K562 (cell line): ENCODE measurements around the gene SLC31A1. TPM values are rescaled to one million over a fixed set of nuclear protein-coding genes. Genes with fewer than 3 reads are reported as not detected.
A peak's percentile ranks its signal among the peaks of the same experiment; 100 is the strongest.

Source experiments
- ARNT ChIP-seq, 2 experiments: fragments of 450-650 bp; IDR thresholded peaks; 2 replicates each; pipeline ENCODE4 v1.6.1; 2016; ENCODE audit warnings: mild to moderate bottlenecking in 1 of 2
- BCOR ChIP-seq: fragments of 450-650 bp; IDR thresholded peaks from 2 replicates; pipeline ENCODE4 v1.6.1; 2016
- CREB1 ChIP-seq, 2 experiments: sonication (generic) in 1 of 2; formaldehyde crosslinking in 1 of 2; IDR thresholded peaks; 2 replicates each; pipeline versions ENCODE4 v1.6.1 to v1.8.0; 2012 to 2022; ENCODE audit warnings: inconsistent platforms in 1 of 2, mild to moderate bottlenecking in 1 of 2, missing genetic modification reagents in 1 of 2, moderate library complexity in 1 of 2
- CXXC5 ChIP-seq: fragments of 250-450 bp; sonication (Bioruptor Pico); IDR thresholded peaks from 2 replicates; pipeline ENCODE4 v1.8.0; 2022; ENCODE audit warnings: inconsistent platforms, mild to moderate bottlenecking, moderate library complexity
- DIDO1 ChIP-seq: fragments of 450-650 bp; IDR thresholded peaks from 2 replicates; pipeline ENCODE4 v1.6.1; 2016; ENCODE audit warnings: low read depth, missing biosample characterization, missing genetic modification characterization
- E2F3 ChIP-seq: fragments of 250-450 bp; sonication (Bioruptor Pico); IDR thresholded peaks from 2 replicates; pipeline ENCODE4 v1.4.0; 2020; ENCODE audit warnings: mild to moderate bottlenecking
- FIP1L1 ChIP-seq: fragments of 200-400 bp; formaldehyde crosslinking; IDR thresholded peaks from 2 replicates; pipeline ENCODE4 v1.6.1; 2018; ENCODE audit warnings: mild to moderate bottlenecking, low read depth, low read length; ENCODE audit not compliant: poor library complexity, severe bottlenecking
- FOXJ3 ChIP-seq: sonication (generic); formaldehyde crosslinking; IDR thresholded peaks from 2 replicates; pipeline ENCODE4 v1.4.0; 2020; ENCODE audit warnings: mild to moderate bottlenecking, missing genetic modification reagents
- KDM5B ChIP-seq: fragments of 200-600 bp; sonication (generic); IDR thresholded peaks from 2 replicates; pipeline ENCODE4 v1.6.1; 2012; ENCODE audit warnings: low read depth, mild to moderate bottlenecking, moderate library complexity, low read length, control low read depth, inconsistent platforms; ENCODE audit not compliant: insufficient replicate concordance
- L3MBTL2 ChIP-seq: fragments of 450-650 bp; IDR thresholded peaks from 2 replicates; pipeline ENCODE4 v1.6.1; 2016; ENCODE audit warnings: mild to moderate bottlenecking, moderate library complexity
- MTA2 ChIP-seq: fragments of 450-650 bp; IDR thresholded peaks from 2 replicates; pipeline ENCODE4 v1.6.1; 2016; ENCODE audit warnings: low read depth
- MYBL2 ChIP-seq, 2 experiments: fragments of 450-650 bp in 1 of 2; sonication (generic) in 1 of 2; formaldehyde crosslinking in 1 of 2; IDR thresholded peaks; 2 replicates each; pipeline versions ENCODE4 v1.6.1 to v1.8.1; 2017 to 2022; ENCODE audit warnings: borderline replicate concordance in 1 of 2, inconsistent platforms in 1 of 2, low read depth in 1 of 2, mild to moderate bottlenecking in 1 of 2, missing genetic modification reagents in 1 of 2, moderate library complexity in 1 of 2
- NELFE ChIP-seq: IDR thresholded peaks from 2 replicates; pipeline ENCODE4 v1.6.1; 2011; ENCODE audit warnings: mild to moderate bottlenecking; ENCODE audit not compliant: insufficient read depth, insufficient read length
- NFE2L1 ChIP-seq: fragments of 450-650 bp; IDR thresholded peaks from 2 replicates; pipeline ENCODE4 v1.6.1; 2016; ENCODE audit warnings: missing genetic modification characterization, low read depth, mild to moderate bottlenecking, missing compliant biosample characterization, moderate library complexity, borderline replicate concordance
- POLR2H ChIP-seq: IDR thresholded peaks from 2 replicates; pipeline ENCODE4 v1.6.1; 2016; ENCODE audit warnings: missing genetic modification characterization, low read depth, mild to moderate bottlenecking, control low read depth, missing compliant biosample characterization, moderate library complexity
- SRSF7 ChIP-seq: fragments of 200-400 bp; formaldehyde crosslinking; optimal IDR thresholded peaks from 2 replicates; pipeline ENCODE3; 2017; ENCODE audit warnings: mild to moderate bottlenecking, low read depth, low read length
- ZFP36 ChIP-seq: fragments of 150-350 bp; IDR thresholded peaks from 2 replicates; pipeline ENCODE4 v1.6.1; 2018; ENCODE audit warnings: low read length, low read depth; ENCODE audit not compliant: partially characterized antibody
- ZNF282 ChIP-seq: sonication (generic); formaldehyde crosslinking; IDR thresholded peaks from 2 replicates; pipeline ENCODE4 v1.8.1; 2023; ENCODE audit warnings: missing genetic modification reagents
- ZNF316 ChIP-seq: fragments of 450-650 bp; IDR thresholded peaks from 2 replicates; pipeline ENCODE4 v1.6.1; 2016
- polyA plus RNA-seq, 8 experiments: library from polyadenylated mRNA; depleted of rRNA in 4 of 8; stranded (reverse) in 5 of 8; unstranded in 3 of 8; fragments of >200 nt; fragmentation: Nextera tagmentation in 2 of 8; fragmentation: Illumina TruSeq in 1 of 8; extraction: Ambion mirVana in 2 of 8; extraction: Trizol in 1 of 8; gene quantifications; 2 replicates each; pipeline versions ENCODE4 v1.2.1 to v1.2.3, GENCODE V29; 2011 to 2014; ENCODE audit warnings: inconsistent platforms in 1 of 8, missing spikeins in 1 of 8
- total RNA-seq, 7 experiments: library from RNA; depleted of rRNA in 6 of 7; stranded (reverse); fragments of >200 nt in 6 of 7; fragmentation: Illumina TruSeq in 2 of 7; extraction: Trizol in 2 of 7; gene quantifications; 2 replicates each; pipeline versions ENCODE4 v1.2.1 to v1.2.3, GENCODE V29; 2011 to 2021; ENCODE audit warnings: low replicate concordance in 1 of 7
- TF ChIP-seq, protein P1 (sequence below): fragments of 250-450 bp; sonication (Bioruptor Pico); IDR thresholded peaks from 2 replicates; pipeline ENCODE4 v1.4.0; 2020; ENCODE audit warnings: mild to moderate bottlenecking
- TF ChIP-seq, protein P2 (sequence below): sonication (generic); formaldehyde crosslinking; IDR thresholded peaks from 2 replicates; pipeline ENCODE4 v1.8.1; 2023; ENCODE audit warnings: mild to moderate bottlenecking, missing genetic modification reagents, moderate library complexity
- TF ChIP-seq, protein P3 (sequence below): IDR thresholded peaks from 2 replicates; pipeline ENCODE4 v1.6.1; 2014; ENCODE audit warnings: antibody characterized with exemption
- TF ChIP-seq, protein P4 (sequence below): fragments of 450-650 bp; IDR thresholded peaks from 2 replicates; pipeline ENCODE4 v1.6.1; 2017; ENCODE audit warnings: mild to moderate bottlenecking, moderate library complexity

Gene SLC31A1
- total and polyA plus RNA-seq, 9 of the 15 experiments (the other 6 are each of a cell fraction or from before 2014, with no cell fraction given), result 15.4 to 40.7 (median 25.9) TPM

DNA sequence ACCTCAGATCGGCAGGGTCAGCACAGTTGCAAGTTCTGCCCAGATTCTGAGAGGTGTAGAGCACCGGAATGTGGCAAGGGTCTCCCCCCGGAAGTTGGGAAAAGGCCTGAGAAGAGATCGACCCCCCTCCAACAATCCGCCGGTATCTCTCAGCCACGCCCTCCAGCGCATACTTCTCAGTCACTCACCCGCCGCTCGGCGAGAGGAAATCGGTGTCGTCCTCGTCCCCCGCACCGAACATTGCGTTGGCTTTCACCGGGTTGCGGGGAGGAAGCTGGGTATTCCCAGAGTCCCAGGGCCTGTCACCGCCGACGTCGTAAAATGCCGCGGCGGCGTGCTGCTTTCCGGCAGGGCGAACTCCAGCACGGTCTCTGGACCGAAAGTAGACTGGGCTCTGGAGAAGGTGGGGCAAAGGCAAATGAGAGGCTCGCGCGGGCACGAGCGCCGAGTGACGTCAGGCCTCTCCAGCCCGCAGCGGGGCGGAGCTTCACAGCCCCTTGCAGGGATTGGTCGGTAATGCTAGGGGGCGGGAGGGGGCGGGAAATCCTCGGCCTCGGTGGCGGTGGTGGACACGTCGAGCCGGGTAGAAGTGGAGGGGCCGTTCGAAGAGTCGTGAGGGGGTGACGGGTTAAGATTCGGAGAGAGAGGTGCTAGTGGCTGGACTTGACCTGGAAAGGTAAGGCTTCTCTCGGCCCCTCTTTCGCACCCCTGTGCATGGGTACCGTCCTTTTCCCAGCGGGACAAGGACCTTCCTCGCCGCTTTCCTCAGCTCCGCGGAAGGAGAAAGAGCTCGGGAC is at the start of gene SLC31A1, which contains the start of gene FKBP15 (continued):
- TF ChIP-seq, protein P1, sequence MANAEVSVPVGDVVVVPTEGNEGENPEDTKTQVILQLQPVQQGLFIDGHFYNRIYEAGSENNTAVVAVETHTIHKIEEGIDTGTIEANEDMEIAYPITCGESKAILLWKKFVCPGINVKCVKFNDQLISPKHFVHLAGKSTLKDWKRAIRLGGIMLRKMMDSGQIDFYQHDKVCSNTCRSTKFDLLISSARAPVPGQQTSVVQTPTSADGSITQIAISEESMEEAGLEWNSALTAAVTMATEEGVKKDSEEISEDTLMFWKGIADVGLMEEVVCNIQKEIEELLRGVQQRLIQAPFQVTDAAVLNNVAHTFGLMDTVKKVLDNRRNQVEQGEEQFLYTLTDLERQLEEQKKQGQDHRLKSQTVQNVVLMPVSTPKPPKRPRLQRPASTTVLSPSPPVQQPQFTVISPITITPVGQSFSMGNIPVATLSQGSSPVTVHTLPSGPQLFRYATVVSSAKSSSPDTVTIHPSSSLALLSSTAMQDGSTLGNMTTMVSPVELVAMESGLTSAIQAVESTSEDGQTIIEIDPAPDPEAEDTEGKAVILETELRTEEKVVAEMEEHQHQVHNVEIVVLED (CRISPR knock-in tag), result no peak
- TF ChIP-seq BCOR (no peak), E2F3 (CRISPR knock-in tag) (peak; percentile 63; the same call in 1 of the 2 replicates), NELFE (no peak), NFE2L1 (tag) (no peak), CXXC5 (CRISPR knock-in tag) (peak; percentile 71), FIP1L1 (peak; percentile 65), L3MBTL2 (peak; percentile 48; the same call in 1 of the 2 replicates), KDM5B (peak; percentile 85), ZFP36 (no peak), POLR2H (tag) (peak; percentile 81), MYBL2 (IDR thresholded peaks at IDR 0.05; ENCODE audit: low read depth) (no peak), MYBL2 (CRISPR knock-in tag; IDR thresholded peaks at IDR 0.05; ENCODE audit: borderline replicate concordance) (no peak), ZNF316 (no peak), ARNT (IDR thresholded peaks at IDR 0.05) (peak in 1 of 2 experiments; percentile 78; a peak in 1 of 4 replicates), MTA2 (no peak), DIDO1 (tag) (no peak), FOXJ3 (CRISPR knock-in tag) (no peak), ZNF282 (CRISPR knock-in tag) (no peak), CREB1 (IDR thresholded peaks at IDR 0.05) (peak; percentile 82; the same call in 1 of the 2 replicates), CREB1 (CRISPR knock-in tag; IDR thresholded peaks at IDR 0.05) (peak; percentile 89), SRSF7 (no peak)
- TF ChIP-seq, protein P2, sequence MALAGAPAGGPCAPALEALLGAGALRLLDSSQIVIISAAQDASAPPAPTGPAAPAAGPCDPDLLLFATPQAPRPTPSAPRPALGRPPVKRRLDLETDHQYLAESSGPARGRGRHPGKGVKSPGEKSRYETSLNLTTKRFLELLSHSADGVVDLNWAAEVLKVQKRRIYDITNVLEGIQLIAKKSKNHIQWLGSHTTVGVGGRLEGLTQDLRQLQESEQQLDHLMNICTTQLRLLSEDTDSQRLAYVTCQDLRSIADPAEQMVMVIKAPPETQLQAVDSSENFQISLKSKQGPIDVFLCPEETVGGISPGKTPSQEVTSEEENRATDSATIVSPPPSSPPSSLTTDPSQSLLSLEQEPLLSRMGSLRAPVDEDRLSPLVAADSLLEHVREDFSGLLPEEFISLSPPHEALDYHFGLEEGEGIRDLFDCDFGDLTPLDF (CRISPR knock-in tag), result 0 out of 2 replicates have a peak, but pooled peaks have one; percentile 5
- TF ChIP-seq, protein P3, sequence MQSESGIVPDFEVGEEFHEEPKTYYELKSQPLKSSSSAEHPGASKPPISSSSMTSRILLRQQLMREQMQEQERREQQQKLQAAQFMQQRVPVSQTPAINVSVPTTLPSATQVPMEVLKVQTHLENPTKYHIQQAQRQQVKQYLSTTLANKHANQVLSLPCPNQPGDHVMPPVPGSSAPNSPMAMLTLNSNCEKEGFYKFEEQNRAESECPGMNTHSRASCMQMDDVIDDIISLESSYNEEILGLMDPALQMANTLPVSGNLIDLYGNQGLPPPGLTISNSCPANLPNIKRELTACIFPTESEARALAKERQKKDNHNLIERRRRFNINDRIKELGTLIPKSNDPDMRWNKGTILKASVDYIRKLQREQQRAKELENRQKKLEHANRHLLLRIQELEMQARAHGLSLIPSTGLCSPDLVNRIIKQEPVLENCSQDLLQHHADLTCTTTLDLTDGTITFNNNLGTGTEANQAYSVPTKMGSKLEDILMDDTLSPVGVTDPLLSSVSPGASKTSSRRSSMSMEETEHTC, result no peak
- TF ChIP-seq, protein P4, sequence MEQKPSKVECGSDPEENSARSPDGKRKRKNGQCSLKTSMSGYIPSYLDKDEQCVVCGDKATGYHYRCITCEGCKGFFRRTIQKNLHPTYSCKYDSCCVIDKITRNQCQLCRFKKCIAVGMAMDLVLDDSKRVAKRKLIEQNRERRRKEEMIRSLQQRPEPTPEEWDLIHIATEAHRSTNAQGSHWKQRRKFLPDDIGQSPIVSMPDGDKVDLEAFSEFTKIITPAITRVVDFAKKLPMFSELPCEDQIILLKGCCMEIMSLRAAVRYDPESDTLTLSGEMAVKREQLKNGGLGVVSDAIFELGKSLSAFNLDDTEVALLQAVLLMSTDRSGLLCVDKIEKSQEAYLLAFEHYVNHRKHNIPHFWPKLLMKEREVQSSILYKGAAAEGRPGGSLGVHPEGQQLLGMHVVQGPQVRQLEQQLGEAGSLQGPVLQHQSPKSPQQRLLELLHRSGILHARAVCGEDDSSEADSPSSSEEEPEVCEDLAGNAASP, result no peak
